OCI-LY1 (cell line): Measurements from ENCODE around the gene ST13.

Experiments used
- CTCF ChIP-seq: fragments of 200-600 bp; sonication (generic), shearing (Covaris generic); IDR thresholded peaks from 2 replicates; pipeline ENCODE4 v1.5.1; 2017; ENCODE audit warnings: mild to moderate bottlenecking, antibody characterized with exemption, low read length, moderate library complexity, mixed read lengths
- EZH2 ChIP-seq: fragments of 200-600 bp; sonication (generic), shearing (Covaris generic); IDR thresholded peaks from 2 replicates; pipeline ENCODE4 v1.8.0; 2017; ENCODE audit warnings: borderline replicate concordance, mixed run types, mild to moderate bottlenecking, antibody characterized with exemption, low read length, moderate library complexity, mixed read lengths

- TF ChIP-seq CTCF (no peak), EZH2 (no peak)
These were observed 57.4 kb downstream of the ST13 start for GRCh38 chr22:40799008-40799407.
